Keratinocyte (primary cell): ENCODE results near the gene KDM5C.
A peak's percentile ranks its signal among the peaks of the same experiment; 100 is the strongest.

ENCODE experiments used
- CTCF ChIP-seq, 3 experiments: IDR thresholded peaks in 1 of 3; conservative IDR thresholded peaks in 1 of 3; optimal IDR thresholded peaks in 1 of 3; 2 replicates in 2 of 3; 3 replicates in 1 of 3; pipeline versions ENCODE3 to v1.5.1; 2011; ENCODE audit warnings: low read length in 3 of 3, mild to moderate bottlenecking in 3 of 3, moderate library complexity in 2 of 3, control low read depth in 1 of 3, inconsistent platforms in 1 of 3; ENCODE audit not compliant: insufficient read depth in 2 of 3; ENCODE audit errors: extremely low read depth in 1 of 3
- EZH2 ChIP-seq: IDR thresholded peaks from one replicate; pipeline ENCODE4 v1.6.1; 2012; ENCODE audit warnings: inconsistent platforms, mild to moderate bottlenecking, low read length, moderate library complexity

GRCh38 chrX:53190363-53190960 is 34.5 kb downstream of the KDM5C start:
- TF ChIP-seq CTCF (optimal IDR thresholded peaks at IDR 0.05 in 1 of 3, IDR thresholded peaks at IDR 0.05 in 1 of 3, conservative IDR thresholded peaks at IDR 0.05 in 1 of 3; ENCODE audit: extremely low read depth in 1 of 3, insufficient read depth in 2 of 3, low read length in 3 of 3) (peak; percentile 15 to 21 (median 20)), EZH2 (no peak)
